Measurements from ENCODE around the gene PAPPA.

PAPPA gene

GRCh38 chr9:116316246-116316645 lies 162.7 kb downstream of the PAPPA start:
- DNase-seq (ENCODE audit: low spot score) = no peak

- no peak for DNase-seq (ENCODE audit: low spot score)
Observed at GRCh38 chr9:116317503-116317902, 163.9 kb downstream of the PAPPA start.

GRCh38 chr9:116318468-116319374 lies 165.1 kb downstream of the PAPPA start:
- no peak for DNase-seq (ENCODE audit: low spot score)

GRCh38 chr9:116319480-116319879 lies 165.9 kb downstream of the PAPPA start:
- no peak for DNase-seq (ENCODE audit: low spot score)

GRCh38 chr9:116320290-116320689 lies 166.7 kb downstream of the PAPPA start:
- DNase-seq (ENCODE audit: low spot score) = no peak

- DNase-seq (ENCODE audit: low spot score) = no peak
Observed at GRCh38 chr9:116322521-116322920, 168.9 kb downstream of the PAPPA start.

- no peak for DNase-seq (ENCODE audit: low spot score)
Observed at GRCh38 chr9:116323012-116323411, 169.4 kb downstream of the PAPPA start.

GRCh38 chr9:116323571-116323970 lies 170.0 kb downstream of the PAPPA start:
- DNase-seq (ENCODE audit: low spot score) = no peak

GRCh38 chr9:116325924-116326323 lies 172.3 kb downstream of the PAPPA start:
- DNase-seq (ENCODE audit: low spot score) = no peak

GRCh38 chr9:116327701-116328405 lies 174.3 kb downstream of the PAPPA start:
- DNase-seq (ENCODE audit: low spot score) = no peak

GRCh38 chr9:116329470-116329869 lies 175.9 kb downstream of the PAPPA start:
- no peak for DNase-seq (ENCODE audit: low spot score)

- DNase-seq (ENCODE audit: low spot score) = no peak
Observed at GRCh38 chr9:116331241-116331640, 177.7 kb downstream of the PAPPA start.

- no peak for DNase-seq (ENCODE audit: low spot score)
Observed at GRCh38 chr9:116332090-116332489, 178.5 kb downstream of the PAPPA start.

GRCh38 chr9:116333254-116333653 lies 179.7 kb downstream of the PAPPA start:
- DNase-seq (ENCODE audit: low spot score) = no peak

GRCh38 chr9:116334546-116335150 lies 181.1 kb downstream of the PAPPA start:
- DNase-seq (ENCODE audit: low spot score) = no peak

GRCh38 chr9:116335392-116335791 lies 181.8 kb downstream of the PAPPA start:
- DNase-seq (ENCODE audit: low spot score) = no peak

- no peak for DNase-seq (ENCODE audit: low spot score)
Observed at GRCh38 chr9:116336133-116336862, 182.7 kb downstream of the PAPPA start.

- no peak for DNase-seq (ENCODE audit: low spot score)
Observed at GRCh38 chr9:116337015-116337414, 183.4 kb downstream of the PAPPA start.

GRCh38 chr9:116340270-116340669 lies 186.7 kb downstream of the PAPPA start:
- DNase-seq (ENCODE audit: low spot score) = no peak

- no peak for DNase-seq (ENCODE audit: low spot score)
Observed at GRCh38 chr9:116342061-116342460, 188.5 kb downstream of the PAPPA start.

- DNase-seq (ENCODE audit: low spot score) = no peak
Observed at GRCh38 chr9:116342941-116343340, 189.3 kb downstream of the PAPPA start.

- DNase-seq (ENCODE audit: low spot score) = no peak
Observed at GRCh38 chr9:116344416-116344815, 190.8 kb downstream of the PAPPA start.

All from LoVo (cell line).